PC-3 (cell line): ENCODE results near the gene ARID3C.

Source experiments
- CTCF ChIP-seq: fragments of 300-600 bp; sonication (generic); conservative IDR thresholded peaks from 2 replicates; pipeline ENCODE4 v1.5.1; 2017; ENCODE audit warnings: antibody characterized with exemption, low read depth, mild to moderate bottlenecking, low read length
- EZH2 ChIP-seq: fragments of 300-600 bp; sonication (generic); IDR thresholded peaks from one replicate; pipeline ENCODE4 v1.6.1; 2017; ENCODE audit warnings: antibody characterized with exemption, mild to moderate bottlenecking, low read length; ENCODE audit not compliant: unreplicated experiment

GRCh38 chr9:34650816-34651215 lies 21.9 kb upstream of the ARID3C start:
- TF ChIP-seq CTCF (no peak), EZH2 (no peak)
